PFSK-1 (cell line): Measurements from ENCODE around the gene STAG1.

ENCODE experiments used
- FOXP2 ChIP-seq: optimal IDR thresholded peaks from 2 replicates; pipeline ENCODE3; 2011; ENCODE audit warnings: borderline replicate concordance, control low read depth, inconsistent platforms; ENCODE audit not compliant: insufficient read depth; ENCODE audit errors: extremely low read length, extremely low read depth
- POLR2AphosphoS5 ChIP-seq: IDR thresholded peaks from 2 replicates; pipeline ENCODE4 v1.6.1; 2012; ENCODE audit warnings: low read depth, mild to moderate bottlenecking, control low read depth, low read length, moderate library complexity
- SIN3A ChIP-seq: IDR thresholded peaks from 2 replicates; pipeline ENCODE4 v1.6.1; 2012; ENCODE audit warnings: mild to moderate bottlenecking, low read length, moderate library complexity, borderline replicate concordance; ENCODE audit not compliant: insufficient read depth
- TAF1 ChIP-seq: IDR thresholded peaks from 2 replicates; pipeline ENCODE4 v1.6.1; 2012; ENCODE audit warnings: low read length, control low read depth, borderline replicate concordance; ENCODE audit not compliant: insufficient read depth
- TF ChIP-seq, protein P1 (sequence below), 2 experiments: IDR thresholded peaks; 2 replicates each; pipeline versions ENCODE4 v1.6.1 to v1.8.0; 2011 to 2012; ENCODE audit warnings: low read depth in 2 of 2, low read length in 2 of 2, control low read depth in 1 of 2, inconsistent platforms in 1 of 2, mild to moderate bottlenecking in 1 of 2, moderate library complexity in 1 of 2; ENCODE audit not compliant: insufficient read depth in 1 of 2

STAG1 gene

DNA sequence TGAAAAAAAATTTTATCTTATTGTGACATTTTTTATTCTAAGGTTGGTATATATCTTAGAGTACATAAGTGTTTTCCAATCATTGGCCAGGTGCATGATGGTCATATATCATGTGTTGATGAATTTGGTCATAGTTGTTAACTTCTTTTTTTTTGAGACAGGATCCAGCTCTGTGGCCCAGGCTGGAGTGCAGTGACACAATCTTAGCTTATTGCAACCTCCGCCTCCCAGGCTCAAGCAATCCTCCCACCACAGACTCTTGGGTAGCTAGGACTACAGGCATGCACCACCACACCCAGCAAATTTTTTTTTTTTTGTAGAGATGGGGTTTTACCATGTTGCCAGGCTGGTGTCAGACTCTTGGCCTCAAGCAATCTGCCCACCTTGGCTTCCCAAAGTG is 458.0 kb downstream of the STAG1 start:
- TF ChIP-seq POLR2AphosphoS5 (no peak), TAF1 (no peak), FOXP2 (no peak), SIN3A (no peak)
- TF ChIP-seq, protein P1, sequence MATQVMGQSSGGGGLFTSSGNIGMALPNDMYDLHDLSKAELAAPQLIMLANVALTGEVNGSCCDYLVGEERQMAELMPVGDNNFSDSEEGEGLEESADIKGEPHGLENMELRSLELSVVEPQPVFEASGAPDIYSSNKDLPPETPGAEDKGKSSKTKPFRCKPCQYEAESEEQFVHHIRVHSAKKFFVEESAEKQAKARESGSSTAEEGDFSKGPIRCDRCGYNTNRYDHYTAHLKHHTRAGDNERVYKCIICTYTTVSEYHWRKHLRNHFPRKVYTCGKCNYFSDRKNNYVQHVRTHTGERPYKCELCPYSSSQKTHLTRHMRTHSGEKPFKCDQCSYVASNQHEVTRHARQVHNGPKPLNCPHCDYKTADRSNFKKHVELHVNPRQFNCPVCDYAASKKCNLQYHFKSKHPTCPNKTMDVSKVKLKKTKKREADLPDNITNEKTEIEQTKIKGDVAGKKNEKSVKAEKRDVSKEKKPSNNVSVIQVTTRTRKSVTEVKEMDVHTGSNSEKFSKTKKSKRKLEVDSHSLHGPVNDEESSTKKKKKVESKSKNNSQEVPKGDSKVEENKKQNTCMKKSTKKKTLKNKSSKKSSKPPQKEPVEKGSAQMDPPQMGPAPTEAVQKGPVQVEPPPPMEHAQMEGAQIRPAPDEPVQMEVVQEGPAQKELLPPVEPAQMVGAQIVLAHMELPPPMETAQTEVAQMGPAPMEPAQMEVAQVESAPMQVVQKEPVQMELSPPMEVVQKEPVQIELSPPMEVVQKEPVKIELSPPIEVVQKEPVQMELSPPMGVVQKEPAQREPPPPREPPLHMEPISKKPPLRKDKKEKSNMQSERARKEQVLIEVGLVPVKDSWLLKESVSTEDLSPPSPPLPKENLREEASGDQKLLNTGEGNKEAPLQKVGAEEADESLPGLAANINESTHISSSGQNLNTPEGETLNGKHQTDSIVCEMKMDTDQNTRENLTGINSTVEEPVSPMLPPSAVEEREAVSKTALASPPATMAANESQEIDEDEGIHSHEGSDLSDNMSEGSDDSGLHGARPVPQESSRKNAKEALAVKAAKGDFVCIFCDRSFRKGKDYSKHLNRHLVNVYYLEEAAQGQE (IDR thresholded peaks at IDR 0.05; ENCODE audit: insufficient read depth in 1 of 2, low read depth in 2 of 2, low read length in 2 of 2), result no peak

DNA sequence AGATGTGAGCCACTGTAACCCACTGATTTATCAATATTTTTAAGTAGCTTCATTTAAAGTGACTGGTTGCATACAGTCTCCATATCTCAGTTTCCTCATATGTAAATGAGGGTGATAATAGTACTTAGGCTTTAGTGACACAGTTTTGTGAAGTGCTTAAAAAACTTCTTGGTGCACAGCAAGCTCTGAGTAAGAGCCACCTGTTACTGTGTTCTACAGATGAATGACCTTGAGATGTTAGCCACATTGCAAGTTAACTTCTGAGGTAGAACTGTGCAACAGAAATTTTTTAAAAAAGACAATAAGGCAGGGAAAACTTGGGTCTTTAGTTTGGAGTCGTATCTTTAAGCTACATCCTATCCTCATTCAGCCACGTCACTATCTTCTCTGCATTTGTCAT is 458.9 kb downstream of the STAG1 start:
- no peak for TF ChIP-seq POLR2AphosphoS5
- TF ChIP-seq, protein P1 (IDR thresholded peaks at IDR 0.05; ENCODE audit: insufficient read depth in 1 of 2, low read depth in 2 of 2, low read length in 2 of 2), result no peak
- no peak for TF ChIP-seq TAF1
- no peak for TF ChIP-seq SIN3A
- no peak for TF ChIP-seq FOXP2

DNA sequence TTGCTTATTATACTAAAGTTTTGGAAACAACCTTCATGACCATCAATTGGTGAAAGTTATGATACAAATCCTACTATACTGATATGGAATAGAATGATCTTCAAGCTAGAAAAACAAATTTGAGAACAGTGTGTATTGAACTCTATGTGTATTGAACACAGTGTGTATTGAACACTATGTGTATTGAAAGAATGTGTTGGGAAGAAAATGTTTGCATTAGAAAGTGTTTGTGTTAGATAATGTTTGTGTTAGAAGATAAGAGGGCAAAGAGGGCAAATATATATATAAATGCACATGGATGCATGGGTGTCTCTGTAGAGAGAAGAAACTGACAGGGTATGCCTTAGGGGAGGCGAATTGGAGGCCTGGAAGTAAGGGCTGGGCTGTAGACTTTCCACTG is 459.7 kb downstream of the STAG1 start:
- TF ChIP-seq SIN3A (no peak), TAF1 (no peak), POLR2AphosphoS5 (no peak), FOXP2 (no peak)
- TF ChIP-seq, protein P1 (IDR thresholded peaks at IDR 0.05; ENCODE audit: insufficient read depth in 1 of 2, low read depth in 2 of 2, low read length in 2 of 2), result no peak

DNA sequence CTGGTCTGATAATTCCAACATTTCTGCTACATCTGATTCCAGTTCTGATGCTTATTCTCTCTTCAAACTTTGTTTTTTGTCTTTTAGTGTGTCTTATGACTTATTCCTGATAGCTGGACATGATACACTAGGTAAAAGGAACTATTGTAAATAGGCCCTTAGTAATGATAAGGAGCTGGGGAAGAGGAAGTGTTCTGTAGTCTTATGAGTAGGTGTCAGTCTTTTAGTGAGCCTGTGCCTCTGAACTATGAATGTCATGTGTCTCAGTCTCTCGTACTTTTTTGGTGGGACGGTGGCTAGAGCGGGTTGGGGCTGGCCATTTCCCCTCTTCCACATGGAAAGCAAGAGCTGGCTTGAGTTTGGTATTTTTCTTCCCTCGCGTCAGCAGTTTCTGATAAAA is 460.9 kb downstream of the STAG1 start:
- TF ChIP-seq, protein P1 (IDR thresholded peaks at IDR 0.05; ENCODE audit: insufficient read depth in 1 of 2, low read depth in 2 of 2, low read length in 2 of 2), result no peak
- no peak for TF ChIP-seq POLR2AphosphoS5
- no peak for TF ChIP-seq SIN3A
- no peak for TF ChIP-seq FOXP2
- TF ChIP-seq TAF1, result no peak
